ENCODE results near the gene TCF19.

The TCF19 gene, protein sequence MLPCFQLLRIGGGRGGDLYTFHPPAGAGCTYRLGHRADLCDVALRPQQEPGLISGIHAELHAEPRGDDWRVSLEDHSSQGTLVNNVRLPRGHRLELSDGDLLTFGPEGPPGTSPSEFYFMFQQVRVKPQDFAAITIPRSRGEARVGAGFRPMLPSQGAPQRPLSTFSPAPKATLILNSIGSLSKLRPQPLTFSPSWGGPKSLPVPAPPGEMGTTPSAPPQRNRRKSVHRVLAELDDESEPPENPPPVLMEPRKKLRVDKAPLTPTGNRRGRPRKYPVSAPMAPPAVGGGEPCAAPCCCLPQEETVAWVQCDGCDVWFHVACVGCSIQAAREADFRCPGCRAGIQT

DNA sequence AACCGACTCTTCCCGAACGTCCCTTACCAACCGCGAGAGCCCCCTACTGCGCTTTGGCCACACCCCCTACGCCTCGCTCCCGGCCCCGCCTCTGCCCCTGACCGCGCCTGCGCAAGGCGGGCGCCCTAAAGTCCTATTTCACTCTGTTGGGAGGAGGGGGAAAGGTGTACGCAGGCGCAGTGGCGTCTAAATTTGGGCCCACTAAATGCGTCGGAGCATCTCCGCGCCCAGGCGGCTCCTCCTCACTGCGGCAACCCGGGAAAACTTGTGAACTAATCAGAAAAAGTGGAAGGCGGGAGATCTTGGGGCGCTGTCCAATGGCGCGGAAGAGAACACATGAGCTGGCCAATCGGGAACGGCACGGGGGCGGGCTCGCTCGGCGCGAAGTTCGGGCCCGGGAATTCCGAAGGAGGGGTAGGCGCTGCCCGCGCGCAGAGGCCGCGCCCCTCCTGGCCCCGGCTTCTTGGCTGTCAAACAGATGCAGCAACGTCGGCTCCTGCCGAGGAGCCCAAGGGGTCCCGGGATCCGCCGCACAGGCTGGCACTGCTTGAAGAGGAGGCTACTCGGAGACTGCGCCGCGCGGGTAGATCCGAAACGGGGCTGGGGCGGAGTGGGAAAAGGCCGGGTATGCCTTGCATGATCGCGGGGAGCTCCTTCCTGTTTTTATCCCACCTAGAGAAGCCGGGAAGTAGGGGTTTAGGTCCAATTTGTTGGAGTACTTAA, at the start of gene TCF19:
TCF19 (plus strand) TSS at position 450 of the 723 bp plus-strand sequence. CDS start 881 bp downstream, outside the sequence.
- DNase-seq (ENCODE audit: low spot score) = peak; percentile 99

DNA sequence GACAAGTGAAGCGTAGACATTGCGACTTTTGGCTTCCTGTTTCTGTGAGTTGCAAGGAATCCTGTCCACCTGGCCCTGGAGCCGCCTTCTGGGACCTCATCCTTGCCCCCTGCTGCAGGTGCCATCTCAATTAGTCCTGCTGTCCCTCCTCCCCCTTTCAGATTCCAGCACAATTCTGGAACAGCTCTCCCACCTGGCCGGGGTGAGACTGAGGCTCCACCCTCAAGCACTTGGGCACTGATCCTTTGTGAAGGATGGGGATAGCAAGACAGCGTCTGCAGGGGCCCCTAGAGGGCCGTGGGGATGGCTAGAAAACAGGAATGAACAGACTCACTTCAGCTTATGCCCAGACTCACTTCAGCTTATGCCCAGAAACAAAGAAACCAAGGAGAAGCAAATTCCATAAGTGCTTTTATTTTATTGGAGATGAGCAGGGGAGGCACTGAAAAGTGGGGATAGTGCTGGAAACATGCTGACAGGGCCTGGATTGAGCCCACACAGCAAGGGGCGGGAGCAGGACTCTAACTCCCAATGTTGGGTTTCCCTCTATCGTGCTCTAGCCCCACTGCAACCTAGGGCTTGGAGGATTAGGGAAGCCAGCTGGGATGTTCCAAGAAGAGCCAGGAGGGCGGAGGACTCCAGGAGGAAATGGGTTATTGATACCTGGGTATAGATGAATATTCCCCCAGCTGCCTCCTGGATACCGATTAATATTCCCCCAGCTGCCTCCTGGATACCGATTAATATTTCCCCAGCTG, 47.4 kb upstream of the TCF19 start:
- DNase-seq (ENCODE audit: low spot score) = no peak

DNA sequence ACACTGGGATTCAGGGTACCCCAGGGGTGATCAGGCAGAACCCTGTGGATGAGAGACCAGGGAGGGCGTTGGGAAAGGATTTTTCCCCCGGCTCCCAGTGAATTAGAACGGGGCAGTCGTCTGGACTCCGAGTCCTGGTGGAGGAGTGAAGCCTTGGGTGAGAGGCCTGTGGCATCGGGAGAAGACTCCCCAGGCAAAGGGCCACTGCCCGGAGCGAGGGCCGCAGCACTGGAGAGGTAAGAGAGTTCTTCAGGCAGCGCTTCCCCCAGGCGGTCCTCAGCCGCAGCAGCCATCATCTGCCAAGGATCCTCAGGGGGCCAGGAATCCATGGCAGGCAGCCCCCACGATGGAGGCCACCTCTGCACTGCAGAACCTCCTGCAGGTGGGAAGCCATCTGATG, 46.7 kb upstream of the TCF19 start:
- no peak for DNase-seq (ENCODE audit: low spot score)

DNA sequence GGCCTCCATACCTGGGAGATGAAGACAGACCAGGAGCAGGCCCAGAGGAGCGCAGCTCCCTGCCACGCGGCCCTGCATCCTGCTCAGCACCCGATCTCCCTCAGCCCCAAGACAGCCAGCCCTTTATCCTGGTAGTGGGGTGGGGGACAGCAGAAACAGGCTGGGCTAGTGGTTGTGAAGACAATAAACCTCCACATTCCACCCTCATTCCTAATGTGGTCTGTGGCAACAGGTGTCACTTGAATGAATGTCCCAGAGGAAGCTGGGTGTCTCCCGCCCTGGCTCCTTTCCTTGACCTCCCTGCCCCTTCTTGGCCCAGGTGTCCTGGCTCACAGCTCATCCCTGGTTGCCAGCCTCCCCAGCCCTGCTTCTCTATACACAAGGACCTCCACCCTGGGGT, 45.9 kb upstream of the TCF19 start, which contains the start of gene C6orf15:
C6orf15 (minus strand) TSS at position 98 of the 400 bp plus-strand sequence; CDS start at position 78, 20 bp downstream.
- no peak for DNase-seq (ENCODE audit: low spot score)

DNA sequence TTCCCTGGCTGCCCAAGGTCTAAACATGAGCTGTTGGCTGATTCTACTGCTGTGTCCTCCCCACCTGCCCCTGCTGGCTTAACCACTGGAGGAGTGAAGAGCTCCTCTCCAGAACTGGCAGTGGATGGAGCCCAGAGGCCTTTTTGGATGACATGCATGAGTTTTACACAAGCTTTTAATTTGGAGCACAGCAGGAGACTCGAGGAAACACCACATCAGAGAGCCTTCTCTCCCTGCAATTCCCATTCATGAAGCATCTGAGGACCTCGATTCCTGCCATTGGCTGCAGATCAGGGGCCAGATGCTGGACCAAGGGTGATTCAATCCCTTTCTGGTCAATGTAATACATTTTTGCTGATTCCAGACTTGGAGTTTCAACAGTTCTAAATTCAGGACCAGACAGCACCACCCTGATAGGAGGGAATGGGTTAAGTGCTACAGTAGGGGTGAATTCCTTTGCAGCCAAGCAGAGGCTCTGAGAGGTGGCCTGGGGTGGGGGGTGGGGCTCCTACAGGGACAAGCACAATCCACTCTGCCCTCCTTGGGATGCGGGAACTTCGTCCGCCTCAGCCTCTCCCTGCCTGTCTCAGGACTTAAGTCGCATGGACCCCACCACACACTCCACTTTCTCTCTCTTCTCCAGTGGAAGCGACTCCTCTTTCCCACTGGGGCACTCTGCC, 44.4 kb upstream of the TCF19 start:
- DNase-seq (ENCODE audit: low spot score) = no peak

DNA sequence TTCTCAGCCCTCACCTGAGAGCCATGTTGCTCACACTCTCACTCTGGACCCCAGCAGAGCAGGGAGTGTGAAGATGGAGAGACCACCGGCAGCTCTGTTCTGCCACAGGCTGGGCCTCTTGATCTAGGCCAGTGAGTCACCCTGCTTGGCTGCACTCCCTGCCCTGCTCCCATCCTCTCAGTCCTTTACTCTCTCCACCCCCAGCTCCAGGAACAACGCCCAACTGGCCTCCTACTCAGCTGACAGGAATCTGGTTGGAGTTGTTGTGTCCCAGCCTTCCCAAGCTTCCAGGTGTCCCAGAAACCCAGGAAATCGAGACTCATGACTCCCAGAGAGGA, 43.9 kb upstream of the TCF19 start, which contains the start of gene PSORS1C1:
PSORS1C1 (plus strand) TSS at position 260 of the 338 bp plus-strand sequence. CDS start 14,833 bp downstream, outside the sequence.
- DNase-seq (ENCODE audit: low spot score) = no peak

DNA sequence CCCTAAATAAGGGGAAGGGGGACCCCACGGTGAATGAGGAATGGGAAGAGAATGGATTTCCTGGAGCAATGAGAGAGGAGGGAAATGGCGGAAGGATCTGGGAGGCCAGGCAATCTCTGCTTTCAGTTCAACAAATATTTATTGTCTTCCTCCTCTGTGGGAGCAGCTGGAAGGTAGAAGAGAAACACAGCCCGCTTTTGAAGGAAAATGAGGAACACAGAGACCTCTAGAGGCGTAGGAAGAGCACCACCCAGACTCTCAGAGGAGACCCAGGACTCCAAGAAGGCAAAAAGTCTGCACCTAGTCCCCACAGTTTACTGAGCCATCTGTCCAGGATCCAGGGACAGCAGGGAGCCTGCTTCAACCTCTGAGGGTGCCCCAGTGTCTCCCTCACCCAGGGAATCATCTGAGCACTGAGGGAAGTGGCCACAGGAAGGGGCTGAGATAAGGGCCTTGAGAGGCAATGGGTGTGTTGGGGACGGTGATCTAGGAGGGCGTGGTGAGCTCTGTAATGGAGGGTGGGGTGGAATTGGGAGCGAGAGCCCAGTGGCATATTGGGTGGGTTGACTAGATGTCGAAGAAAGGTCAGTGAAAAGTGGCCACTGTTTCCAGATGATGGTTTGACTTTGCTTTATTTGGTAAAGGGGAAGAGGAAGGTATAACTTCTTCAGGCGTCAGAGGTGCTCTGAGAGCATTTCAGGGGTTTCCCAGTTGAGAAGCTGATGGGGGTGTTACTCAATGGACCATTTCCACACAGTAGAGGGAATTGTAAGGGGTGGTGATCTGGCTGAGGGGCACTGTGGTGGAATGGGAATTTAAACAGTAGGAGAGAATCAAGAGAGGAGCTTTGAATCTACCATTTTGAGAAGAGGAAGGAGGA, 43.2 kb upstream of the TCF19 start:
- DNase-seq (ENCODE audit: low spot score) = no peak

DNA sequence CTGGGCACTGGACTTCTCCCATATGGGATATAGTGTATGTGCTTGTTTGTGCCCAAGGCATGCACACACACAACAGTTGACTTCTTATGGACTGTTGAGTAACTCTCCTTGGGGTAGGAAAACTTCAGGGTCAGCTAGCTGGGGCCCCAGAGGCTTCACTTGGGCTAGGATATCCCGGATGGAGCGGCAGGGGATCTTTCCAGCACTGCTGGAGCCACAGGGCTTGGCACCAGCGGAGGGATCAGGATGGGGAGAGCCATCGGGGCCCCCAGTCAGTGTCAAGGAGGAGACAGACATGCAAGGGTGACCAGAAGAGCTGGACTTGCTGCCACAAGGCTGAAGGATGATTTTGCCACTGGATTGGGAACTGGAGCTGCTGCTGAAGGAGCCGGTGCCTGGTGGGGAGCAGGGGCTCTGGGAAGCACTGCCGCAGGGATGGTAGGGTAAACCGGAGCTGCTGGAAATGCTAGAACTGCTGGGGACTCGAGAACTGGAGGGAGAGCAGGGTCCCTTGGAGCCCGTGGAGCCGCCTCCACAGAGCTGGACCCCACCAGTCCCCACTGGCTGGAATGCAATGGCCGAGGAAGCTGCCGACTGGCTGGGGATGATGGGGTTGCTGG, 42.3 kb upstream of the TCF19 start:
- no peak for DNase-seq (ENCODE audit: low spot score)

DNA sequence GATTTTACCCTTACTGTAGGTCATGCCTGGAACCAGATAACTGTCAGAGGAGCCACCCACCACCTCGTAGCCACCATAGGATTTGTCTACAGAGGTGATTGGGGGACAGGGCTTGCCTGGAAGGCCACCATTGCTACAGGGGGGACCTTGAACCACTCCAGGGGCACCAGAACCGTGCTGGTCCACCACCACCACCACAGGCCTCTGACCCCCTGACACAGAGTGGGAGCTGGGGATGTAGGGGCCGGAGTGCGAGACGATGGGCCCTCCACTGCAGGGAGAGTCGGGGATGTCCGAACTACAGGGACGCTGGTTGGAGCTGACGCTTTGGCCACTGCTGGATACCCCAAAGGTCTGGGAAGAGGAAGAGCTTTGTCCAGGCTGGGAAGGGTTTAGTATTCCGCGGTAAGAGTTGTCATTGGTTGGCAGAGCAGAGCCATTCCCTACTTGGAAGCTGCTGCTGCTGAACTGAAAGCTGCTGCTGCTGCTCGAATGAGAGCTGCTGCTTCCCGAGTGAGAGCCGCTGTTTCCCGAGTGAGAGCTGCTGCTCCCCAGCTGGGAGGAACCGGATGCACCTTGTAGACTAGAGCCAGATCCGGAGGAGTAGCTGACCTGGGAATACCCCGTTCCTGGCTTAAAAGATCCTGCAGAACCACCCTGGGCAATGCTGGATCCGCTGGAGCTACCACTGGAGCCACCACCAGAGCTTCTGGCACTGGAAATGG, 41.6 kb upstream of the TCF19 start:
- DNase-seq (ENCODE audit: low spot score) = no peak

DNA sequence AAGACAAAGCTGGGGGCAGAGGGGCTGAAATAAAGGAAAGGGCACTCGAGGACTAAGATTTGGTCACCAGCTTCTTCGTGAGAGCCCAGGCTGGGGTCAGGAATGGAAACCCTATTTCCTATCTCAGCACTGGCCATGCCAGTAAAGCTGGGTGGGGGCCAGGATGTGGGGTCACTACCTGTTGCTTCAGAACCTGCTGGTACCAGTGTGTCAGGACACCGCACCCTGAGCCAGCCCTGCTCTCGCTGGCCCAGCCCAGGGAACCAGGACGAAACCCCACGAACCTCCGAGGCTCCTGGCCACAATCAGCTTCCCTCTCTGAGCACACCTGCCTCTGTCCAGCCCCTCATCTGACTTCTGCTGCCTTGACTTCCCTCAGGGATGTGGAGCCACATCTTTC, 40.2 kb upstream of the TCF19 start:
- DNase-seq (ENCODE audit: low spot score) = no peak

DNA sequence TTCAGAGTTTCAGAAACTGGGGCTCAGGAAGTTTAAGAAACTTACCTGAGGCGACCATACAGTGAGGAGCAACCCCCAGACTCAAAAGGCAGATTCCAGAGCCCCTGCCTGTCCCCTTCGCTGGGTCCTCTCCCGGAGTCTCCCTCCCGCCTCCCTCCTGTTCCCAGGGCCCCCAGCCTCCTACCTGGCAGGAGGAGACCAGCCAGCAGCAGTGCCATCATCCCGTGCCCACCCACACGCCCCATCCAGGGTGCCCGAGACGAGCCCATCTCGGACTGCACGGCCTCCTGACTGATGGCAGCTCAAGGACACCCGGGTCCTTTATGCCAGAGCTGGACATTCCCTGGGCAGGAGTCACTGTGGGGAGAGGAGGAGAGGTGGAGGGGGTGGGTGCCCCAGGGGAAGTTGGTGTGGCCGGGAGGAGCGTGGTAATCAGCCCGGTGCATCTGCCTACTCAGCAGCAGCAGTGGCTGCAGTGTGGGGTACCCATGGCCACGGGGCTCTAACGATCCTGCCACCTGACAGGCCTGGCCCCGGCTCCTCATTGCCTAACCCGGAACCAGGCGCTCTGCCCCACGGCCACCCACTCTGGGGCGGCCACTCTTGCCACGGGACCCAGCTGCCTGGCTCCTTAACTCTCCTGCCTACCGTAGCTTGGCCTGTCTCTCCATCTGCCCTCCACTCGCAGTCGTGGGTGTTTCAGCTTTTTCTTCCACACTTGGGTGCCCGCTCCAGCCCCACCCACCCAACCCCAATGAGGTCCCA, 38.1 kb upstream of the TCF19 start, which contains the start of gene CDSN:
CDSN (minus strand) TSS at position 296 of the 765 bp plus-strand sequence; CDS start at position 269, 27 bp downstream.
- DNase-seq (ENCODE audit: low spot score) = no peak

DNA sequence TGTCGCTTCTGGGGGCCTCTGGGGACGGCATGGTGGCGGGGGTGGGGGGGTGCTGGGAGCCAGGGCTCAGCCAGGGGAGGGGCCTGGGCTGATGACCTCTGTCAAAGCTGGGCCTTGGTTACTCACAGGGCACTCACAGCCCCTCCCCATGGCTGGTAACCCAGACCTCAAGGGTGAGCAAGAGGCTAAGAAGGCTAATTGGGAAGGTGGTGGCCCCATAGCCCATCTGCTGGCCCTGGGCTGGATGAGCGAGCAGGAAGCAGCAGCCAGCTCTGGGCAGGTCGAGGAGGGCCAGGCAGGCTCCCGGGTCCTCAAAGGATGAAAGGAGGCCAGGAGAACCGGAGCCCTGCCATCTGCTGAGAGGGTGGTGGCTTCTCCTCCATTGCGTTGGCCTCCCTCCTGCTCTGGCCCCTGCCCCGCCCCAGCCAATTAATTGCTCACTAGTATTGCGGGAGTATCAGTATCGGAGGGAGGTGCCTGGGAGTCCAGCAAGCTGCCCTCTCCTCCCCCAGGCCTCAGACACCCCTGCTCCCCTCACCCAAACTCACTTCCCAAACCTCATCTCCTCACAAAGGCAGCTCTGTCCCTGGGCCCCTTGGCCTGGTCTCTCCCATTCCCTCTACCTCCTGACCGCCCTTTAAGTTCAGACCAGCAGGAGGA, 37.1 kb upstream of the TCF19 start:
- DNase-seq (ENCODE audit: low spot score) = no peak

DNA sequence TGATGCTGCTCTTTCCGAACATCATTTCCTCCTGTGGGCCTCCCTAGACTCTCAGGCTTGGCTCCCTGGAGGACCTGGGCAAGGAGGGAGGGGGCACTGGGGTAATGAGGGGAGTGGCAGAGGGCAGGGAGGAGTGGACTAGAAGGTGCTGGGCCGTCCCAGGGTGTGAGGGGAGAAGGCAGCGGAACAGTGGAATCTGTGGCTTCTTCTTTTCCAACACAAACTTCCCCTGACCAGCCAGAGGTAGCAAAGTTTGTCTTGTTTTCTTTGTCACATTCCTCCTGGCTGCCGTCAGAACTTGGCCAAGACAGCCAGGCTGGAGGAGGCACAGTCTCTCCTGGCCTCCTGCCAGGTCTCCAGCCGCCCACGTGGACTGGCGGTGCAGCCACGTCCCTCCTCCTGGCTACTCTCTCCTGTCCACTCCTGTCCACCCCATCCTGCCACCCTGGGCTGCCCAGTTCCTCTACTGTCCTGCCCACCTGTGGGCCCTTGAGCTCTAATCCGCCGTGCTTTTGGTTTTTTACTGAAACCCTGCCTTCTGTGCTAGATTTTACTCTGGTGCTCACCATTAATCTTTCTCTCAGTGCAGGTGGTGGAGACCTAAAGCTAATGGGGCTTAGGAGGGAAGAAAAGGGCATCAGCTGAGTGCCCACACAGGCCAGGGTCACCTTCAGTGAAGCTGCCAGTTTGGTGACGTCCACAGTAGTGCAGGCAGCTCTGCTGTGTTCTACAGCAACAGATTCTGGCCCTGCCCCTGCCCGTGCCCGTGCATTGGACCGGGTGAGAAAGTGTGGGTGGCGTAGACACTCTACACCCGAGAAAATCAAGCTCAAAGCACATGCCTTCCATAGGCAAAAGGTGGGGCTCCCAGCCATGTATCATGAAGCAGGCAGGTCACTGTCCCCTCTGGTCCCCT, 35.3 kb upstream of the TCF19 start:
- no peak for DNase-seq (ENCODE audit: low spot score)

DNA sequence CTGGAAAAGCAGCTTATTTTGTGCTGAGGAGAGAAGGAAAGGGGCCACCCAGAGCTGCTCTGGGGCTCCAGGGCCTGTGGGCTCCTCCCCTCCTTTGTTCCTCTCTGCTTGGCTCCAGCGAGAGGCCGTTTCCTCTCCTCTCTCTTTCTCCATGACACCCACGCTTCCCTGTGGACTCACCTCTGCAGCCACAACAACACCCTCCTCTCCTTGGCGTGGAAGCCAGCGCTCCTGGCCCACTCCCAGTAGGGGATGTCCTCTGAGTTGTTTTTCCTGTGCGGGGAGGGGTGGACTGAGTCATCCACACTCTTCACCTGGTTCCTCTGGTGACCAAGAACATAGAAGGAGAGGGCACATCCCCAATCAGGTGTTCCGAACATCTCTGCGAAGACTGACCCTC, 33.2 kb upstream of the TCF19 start:
- no peak for DNase-seq (ENCODE audit: low spot score)

DNA sequence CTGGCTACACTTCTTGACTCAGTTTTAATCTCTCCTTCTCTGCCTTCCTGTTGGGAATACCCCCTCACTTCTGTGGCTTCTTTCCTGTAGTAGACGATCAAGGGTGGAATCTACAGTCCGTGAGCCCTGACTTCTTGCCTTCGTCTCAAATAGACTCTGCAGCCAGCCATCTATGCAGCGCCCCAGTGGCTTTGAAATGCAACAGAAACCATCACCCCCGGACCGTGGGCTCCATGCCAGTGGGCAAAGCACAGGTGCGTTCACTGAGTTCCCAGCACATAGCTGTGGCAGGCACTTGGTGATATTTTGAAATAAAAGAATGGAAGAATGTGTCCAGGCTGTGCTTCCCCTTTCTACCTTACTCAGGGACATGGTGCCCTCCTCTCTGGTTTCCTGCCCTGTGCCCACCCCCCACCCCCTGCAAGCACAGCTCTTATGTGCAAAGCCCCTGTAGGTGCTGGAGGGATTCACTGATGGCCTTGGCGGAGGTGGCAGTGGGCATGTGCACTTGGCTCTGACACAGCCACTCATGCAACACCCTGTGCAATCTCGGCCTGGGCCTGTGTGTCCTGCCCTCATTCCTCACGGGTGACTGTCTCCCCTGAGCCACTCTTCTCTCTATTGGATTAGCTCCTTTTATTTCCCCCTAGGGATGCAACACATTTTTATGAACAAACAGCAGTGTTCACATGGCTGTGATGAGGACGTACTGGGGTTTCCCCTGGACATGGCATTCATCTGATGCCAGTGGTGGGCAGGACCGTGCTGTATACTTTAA, 32.6 kb upstream of the TCF19 start:
- no peak for DNase-seq (ENCODE audit: low spot score)

DNA sequence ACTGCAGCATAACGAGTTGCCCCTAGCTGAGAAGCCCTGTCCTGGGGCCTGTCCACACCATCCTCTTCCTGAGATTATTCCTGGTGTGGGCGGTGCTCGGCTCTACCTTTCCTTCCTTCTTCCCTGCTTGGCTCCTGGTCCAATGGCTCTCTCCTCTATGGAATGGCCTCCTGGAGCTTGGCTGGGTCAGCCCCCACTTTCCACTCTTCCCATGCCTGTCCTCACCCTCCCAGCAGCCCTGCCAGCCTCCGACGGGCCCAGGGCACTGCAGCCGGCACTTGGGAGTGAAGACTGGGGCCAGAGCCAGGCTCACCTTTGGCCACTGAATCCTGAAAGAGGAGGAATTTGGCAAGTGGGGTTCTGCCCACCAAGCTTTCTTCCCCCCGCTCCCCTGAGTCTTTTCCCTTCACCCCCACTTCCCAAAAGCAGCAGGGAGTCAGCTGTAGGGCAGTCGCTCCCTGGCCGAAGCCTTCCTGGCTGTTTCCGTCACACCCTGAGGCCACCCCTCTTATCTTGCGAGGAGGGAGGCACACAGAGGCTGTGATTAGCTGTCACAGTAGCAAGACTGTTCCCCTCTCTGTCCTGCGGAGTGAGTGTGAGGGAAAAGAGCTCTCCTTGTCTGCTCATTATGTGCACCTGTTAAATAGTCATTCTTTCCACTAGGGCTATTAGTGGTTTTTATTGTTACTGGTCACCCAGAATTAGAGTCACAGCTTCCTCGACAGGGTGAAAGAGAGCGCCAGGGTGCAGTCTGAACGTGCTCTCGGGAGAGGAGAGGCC, 31.8 kb upstream of the TCF19 start:
- DNase-seq (ENCODE audit: low spot score) = no peak

Measured in activated CD4-positive, alpha-beta T cell treated with anti-CD3 and anti-CD28 coated beads, Interleukin-2, Interleukin-4, amounts not matched to agents 100 ng/mL and 50 ng/mL, durations not matched to agents 16 hours and 8 hours (primary cell).